Prostate gland (tissue), 2 donors: ENCODE measurements around the gene ATP5PD. TPM values are rescaled to one million over a fixed set of nuclear protein-coding genes. Genes with fewer than 3 reads are reported as not detected.

ENCODE experiments used
- DNase-seq: peaks from one replicate; pipeline ENCODE4 v3.0.0-alpha.2; 2019; ENCODE audit warnings: low spot score
- H3K27ac ChIP-seq, 2 donors: fragments of 200-600 bp; sonication (generic); 2 replicates each; pipeline ENCODE4 v1.5.1; 2017 to 2019
- H3K27me3 ChIP-seq: fragments of 200-600 bp; sonication (generic); replicated peaks from 2 replicates; pipeline ENCODE4 v1.5.1; 2019; ENCODE audit not compliant: insufficient read depth
- H3K36me3 ChIP-seq, 2 donors: fragments of 200-600 bp; sonication (generic); 1 replicate in 1 of 2; 2 replicates in 1 of 2; pipeline versions ENCODE4 v1.5.1 to v1.8.1; 2017 to 2019
- H3K4me1 ChIP-seq: fragments of 200-600 bp; sonication (generic); replicated peaks from 2 replicates; pipeline ENCODE4 v1.5.1; 2019
- H3K4me3 ChIP-seq, 2 donors: fragments of 200-600 bp; sonication (generic); 2 replicates each; pipeline ENCODE4 v1.5.1; 2017 to 2019
- H3K9me3 ChIP-seq: fragments of 200-600 bp; sonication (generic); 2 replicates; pipeline ENCODE4 v1.5.1; 2017
- CTCF ChIP-seq, 4 experiments: fragments of 200-600 bp in 2 of 4; fragments of 450-650 bp in 2 of 4; sonication (generic) in 2 of 4; IDR thresholded peaks; 1 replicate in 3 of 4; 2 replicates in 1 of 4; pipeline ENCODE4 v1.5.1; 2016 to 2019; ENCODE audit warnings: antibody characterized with exemption in 4 of 4, mild to moderate bottlenecking in 2 of 4, moderate library complexity in 2 of 4
- POLR2A ChIP-seq: fragments of 450-650 bp; IDR thresholded peaks from one replicate; pipeline ENCODE4 v1.6.1; 2016; ENCODE audit warnings: antibody characterized with exemption, mild to moderate bottlenecking
- POLR2AphosphoS5 ChIP-seq: sonication (generic); formaldehyde crosslinking; IDR thresholded peaks from one replicate; pipeline ENCODE4 v1.6.1; 2017; ENCODE audit warnings: antibody characterized with exemption
- WGBS: methylation state at CpG from one replicate; pipeline ENCODE4 v1.1.5; 2018; 5-methylcytosine and 5-hydroxymethylcytosine counted together
- intact Hi-C: fragments of 100-400 bp; cut with DNase I; formaldehyde crosslinking; loops from one replicate; pipeline ENCODE4 v1.14.2; 2022
- total RNA-seq, 2 donors: library from RNA; depleted of rRNA; stranded (reverse); fragments of >200 nt; gene quantifications; one replicate each; pipeline ENCODE4 v1.1.0, GENCODE V29; 2016

The ATP5PD gene
- total RNA-seq, 2 donors from 2014 or later = 116 to 201 TPM

- Histone ChIP-seq H3K9me3 (no peaks in the 10 kb centered on the region), H3K27me3 (no peaks in the 10 kb centered on the region), H3K27ac (no peak overlapping the region), H3K36me3 (no peaks in the 10 kb centered on the region), H3K4me1 (no peaks in the 10 kb centered on the region), H3K4me3 (no peak overlapping the region)
- no peak for DNase-seq
- 95% methylated on average over 8 of the region's 8 CpGs for WGBS
- intact Hi-C loops = no loop called here
- TF ChIP-seq CTCF (IDR thresholded peaks at IDR 0.05) (no peak), POLR2AphosphoS5 (no peak), POLR2A (no peak)
Observed at GRCh38 chr17:75005291-75005690, 41.5 kb downstream of the ATP5PD start.

GRCh38 chr17:75004371-75004770 is 42.4 kb downstream of the ATP5PD start:
- no peak for TF ChIP-seq POLR2AphosphoS5
- no peak for TF ChIP-seq POLR2A
- no peak for TF ChIP-seq CTCF (IDR thresholded peaks at IDR 0.05)
- H3K9me3 ChIP-seq = no peaks in the 10 kb centered on the region
- DNase-seq = no peak
- no peak overlapping the region for H3K27ac ChIP-seq
- no peak overlapping the region for H3K4me3 ChIP-seq
- H3K36me3 ChIP-seq = no peaks in the 10 kb centered on the region
- no peaks in the 10 kb centered on the region for H3K4me1 ChIP-seq
- intact Hi-C loops = no loop called here
- H3K27me3 ChIP-seq = no peaks in the 10 kb centered on the region
- 95% methylated on average over 1 of the region's 3 CpGs for WGBS

DNA sequence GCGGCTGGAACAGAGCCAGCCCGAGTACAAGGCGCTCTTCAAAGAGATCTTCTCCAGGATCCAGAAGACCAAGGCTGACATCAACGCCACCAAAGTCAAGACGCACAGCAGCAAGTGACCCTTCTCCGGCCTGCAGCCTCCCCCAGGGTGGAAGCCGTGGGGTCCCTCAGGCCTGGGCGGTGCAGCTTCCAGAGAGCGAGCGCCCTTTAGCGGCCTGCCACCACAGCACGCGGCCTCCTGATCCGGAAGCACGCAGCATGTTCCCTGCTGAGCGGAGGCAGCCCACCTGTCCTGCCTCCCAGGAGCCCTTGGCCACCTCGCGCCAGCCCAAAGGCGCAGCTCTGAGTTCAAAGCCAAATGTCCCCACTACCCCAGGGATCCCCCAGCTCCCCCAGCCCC is 42.8 kb downstream of the ATP5PD start:
- H3K9me3 ChIP-seq = no peaks in the 10 kb centered on the region
- no peak for TF ChIP-seq POLR2AphosphoS5
- TF ChIP-seq CTCF (IDR thresholded peaks at IDR 0.05) = no peak
- no peak for TF ChIP-seq POLR2A
- 90% methylated on average over 19 of the region's 19 CpGs for WGBS
- no peaks in the 10 kb centered on the region for H3K27me3 ChIP-seq
- no peak for DNase-seq
- intact Hi-C loops = no loop called here
- H3K4me3 ChIP-seq = no peak overlapping the region
- no peaks in the 10 kb centered on the region for H3K36me3 ChIP-seq
- no peak overlapping the region for H3K27ac ChIP-seq
- no peaks in the 10 kb centered on the region for H3K4me1 ChIP-seq

DNA sequence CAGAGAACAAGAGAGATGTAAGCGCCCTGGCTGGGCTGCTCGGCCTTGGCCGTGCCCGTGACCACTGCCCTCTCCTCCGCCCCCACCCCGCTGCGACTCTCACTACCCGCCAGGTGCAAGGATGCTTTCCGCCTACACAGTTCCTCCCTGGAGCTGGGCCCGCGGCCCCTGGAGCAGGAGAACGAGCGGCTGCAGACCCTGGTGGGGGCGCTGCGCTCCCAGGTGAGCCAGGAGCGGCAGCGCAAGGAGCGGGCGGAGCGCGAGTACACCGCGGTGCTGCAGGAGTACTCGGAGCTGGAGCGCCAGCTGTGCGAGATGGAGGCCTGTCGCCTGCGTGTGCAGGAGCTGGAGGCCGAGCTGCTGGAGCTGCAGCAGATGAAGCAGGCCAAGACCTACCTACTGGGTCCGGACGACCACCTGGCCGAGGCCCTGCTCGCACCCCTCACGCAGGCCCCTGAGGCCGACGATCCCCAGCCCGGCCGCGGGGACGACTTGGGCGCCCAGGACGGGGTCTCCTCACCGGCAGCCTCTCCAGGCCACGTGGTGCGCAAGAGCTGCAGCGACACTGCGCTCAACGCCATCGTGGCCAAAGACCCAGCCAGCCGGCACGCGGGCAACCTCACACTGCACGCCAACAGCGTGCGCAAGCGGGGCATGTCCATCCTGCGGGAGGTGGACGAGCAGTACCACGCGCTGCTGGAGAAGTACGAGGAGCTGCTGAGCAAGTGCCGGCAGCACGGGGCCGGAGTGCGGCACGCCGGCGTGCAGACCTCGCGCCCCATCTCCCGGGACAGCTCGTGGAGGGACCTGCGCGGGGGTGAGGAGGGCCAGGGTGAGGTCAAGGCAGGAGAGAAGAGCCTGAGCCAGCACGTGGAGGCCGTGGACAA is 43.5 kb downstream of the ATP5PD start:
- intact Hi-C loops = no loop called here
- Histone ChIP-seq H3K4me3 (no peak overlapping the region), H3K9me3 (no peaks in the 10 kb centered on the region), H3K27ac (no peak overlapping the region), H3K4me1 (no peaks in the 10 kb centered on the region), H3K36me3 (no peaks in the 10 kb centered on the region), H3K27me3 (no peaks in the 10 kb centered on the region)
- no peak for TF ChIP-seq POLR2A
- 85% methylated on average over 62 of the region's 76 CpGs for WGBS
- DNase-seq = no peak

- Histone ChIP-seq H3K36me3 (no peaks in the 10 kb centered on the region), H3K4me3 (no peak overlapping the region), H3K4me1 (no peaks in the 10 kb centered on the region), H3K9me3 (no peaks in the 10 kb centered on the region), H3K27me3 (no peaks in the 10 kb centered on the region), H3K27ac (no peak overlapping the region)
- whole genome bisulfite sequencing = 93% methylated on average over 12 of the region's 15 CpGs
- intact Hi-C loops = no loop called here
- no peak for DNase-seq
- TF ChIP-seq CTCF (IDR thresholded peaks at IDR 0.05) = no peak
- no peak for TF ChIP-seq POLR2A
- TF ChIP-seq POLR2AphosphoS5 = no peak
Observed at GRCh38 chr17:75001915-75002843, 44.6 kb downstream of the ATP5PD start.
